GM21515 (cell line): ENCODE data around the gene NRXN2.

Source experiments
- ATAC-seq: cut with Tn5 transposase; IDR thresholded peaks from one replicate; pipeline ENCODE4 v1.9.1; 2021; ENCODE audit not compliant: unreplicated experiment

Gene NRXN2

GRCh38 chr11:64759131-64759721 is 36.2 kb upstream of the NRXN2 start:
- no peak for ATAC-seq

GRCh38 chr11:64758330-64759079 is 35.5 kb upstream of the NRXN2 start:
- no peak for ATAC-seq

GRCh38 chr11:64757549-64758329 is 34.7 kb upstream of the NRXN2 start:
- ATAC-seq: no peak

DNA sequence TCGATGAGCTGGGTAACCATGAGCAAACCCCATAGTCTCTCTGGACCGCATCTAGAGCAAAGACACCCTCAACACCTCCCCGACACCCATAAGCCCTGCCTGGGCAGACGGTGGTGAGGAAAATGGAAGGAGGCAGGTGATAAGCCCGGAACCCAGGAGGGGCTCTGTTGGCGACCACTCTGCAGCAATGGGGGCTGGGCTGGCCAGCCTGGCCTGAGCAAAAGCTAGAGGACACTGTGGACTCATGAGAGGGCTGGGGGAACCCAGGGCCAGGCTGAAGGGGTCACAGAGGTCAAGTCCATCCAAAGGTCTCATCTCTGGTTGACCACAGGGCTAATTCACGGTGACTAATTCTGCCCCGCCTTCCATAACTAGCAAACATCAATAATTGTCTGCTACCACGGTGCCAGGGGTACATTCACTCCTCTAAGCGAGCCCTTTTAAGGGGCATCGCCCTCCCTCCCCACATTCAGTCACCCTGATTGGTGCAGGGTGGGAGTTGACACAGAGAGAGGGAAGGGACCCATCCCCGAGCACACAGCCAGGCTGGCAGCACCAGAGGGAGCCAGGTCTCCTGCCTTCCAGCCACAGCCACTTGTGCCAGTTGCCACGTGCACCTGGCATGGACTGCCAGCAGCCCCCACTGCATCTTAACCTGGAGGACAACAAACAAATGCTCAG is 32.8 kb upstream of the NRXN2 start:
- no peak for ATAC-seq

- ATAC-seq: no peak
Measured at GRCh38 chr11:64754919-64755662, 32.1 kb upstream of the NRXN2 start.

GRCh38 chr11:64754124-64754918 is 31.3 kb upstream of the NRXN2 start:
- ATAC-seq: no peak

DNA sequence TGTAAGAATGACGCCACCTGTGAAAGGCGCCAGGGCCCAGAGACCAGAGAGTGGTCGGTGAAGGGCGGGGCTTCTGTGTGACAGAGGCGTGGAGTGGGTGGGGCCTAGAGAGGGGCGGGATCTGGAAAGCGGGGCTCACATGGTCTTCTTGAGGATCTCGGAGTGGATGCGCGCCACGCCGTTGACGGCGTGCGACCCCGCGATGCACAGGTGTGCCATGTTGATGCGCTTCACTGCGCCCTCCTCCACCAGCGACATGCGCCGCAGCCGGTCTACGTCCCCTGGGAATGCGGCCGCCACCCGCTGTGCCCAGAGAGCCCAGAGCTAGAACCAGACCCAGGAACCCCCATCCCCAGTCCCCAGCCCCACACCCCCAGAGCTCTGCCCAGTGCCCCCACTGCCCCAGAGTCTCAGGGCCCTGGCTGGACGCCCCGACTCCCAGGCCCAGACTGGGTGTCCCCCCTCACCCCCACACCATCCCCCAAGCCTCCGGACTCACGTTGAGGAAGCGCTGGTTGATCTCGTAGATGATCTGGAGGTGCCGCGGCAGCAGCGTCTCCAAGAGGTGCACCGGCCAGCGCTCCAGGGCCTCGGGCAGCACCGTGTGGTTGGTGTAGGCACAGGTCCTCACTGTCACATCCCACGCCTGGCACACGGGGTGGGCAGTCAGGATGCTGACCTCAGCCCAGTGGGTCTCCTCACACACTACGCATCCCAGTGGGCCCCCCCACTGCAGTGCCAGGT is 30.6 kb upstream of the NRXN2 start:
- no peak for ATAC-seq

DNA sequence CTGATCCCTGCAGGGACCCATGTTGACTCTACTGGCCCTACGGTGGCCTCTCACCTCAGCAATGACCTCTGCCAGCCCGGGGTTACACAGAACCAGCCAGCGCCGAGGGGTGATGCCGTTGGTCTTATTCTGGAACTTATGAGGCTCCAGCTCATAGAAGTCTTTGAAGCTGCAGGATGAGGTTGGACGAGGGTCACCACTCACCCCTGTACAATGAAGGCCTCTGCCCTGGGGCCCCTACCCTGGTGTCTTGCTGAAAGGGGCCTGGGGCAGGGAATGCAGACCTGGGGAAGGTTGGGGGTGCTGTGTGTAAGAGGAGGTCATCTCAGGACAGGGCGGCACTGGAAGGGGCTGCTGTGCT is 30.0 kb upstream of the NRXN2 start:
- ATAC-seq: no peak

DNA sequence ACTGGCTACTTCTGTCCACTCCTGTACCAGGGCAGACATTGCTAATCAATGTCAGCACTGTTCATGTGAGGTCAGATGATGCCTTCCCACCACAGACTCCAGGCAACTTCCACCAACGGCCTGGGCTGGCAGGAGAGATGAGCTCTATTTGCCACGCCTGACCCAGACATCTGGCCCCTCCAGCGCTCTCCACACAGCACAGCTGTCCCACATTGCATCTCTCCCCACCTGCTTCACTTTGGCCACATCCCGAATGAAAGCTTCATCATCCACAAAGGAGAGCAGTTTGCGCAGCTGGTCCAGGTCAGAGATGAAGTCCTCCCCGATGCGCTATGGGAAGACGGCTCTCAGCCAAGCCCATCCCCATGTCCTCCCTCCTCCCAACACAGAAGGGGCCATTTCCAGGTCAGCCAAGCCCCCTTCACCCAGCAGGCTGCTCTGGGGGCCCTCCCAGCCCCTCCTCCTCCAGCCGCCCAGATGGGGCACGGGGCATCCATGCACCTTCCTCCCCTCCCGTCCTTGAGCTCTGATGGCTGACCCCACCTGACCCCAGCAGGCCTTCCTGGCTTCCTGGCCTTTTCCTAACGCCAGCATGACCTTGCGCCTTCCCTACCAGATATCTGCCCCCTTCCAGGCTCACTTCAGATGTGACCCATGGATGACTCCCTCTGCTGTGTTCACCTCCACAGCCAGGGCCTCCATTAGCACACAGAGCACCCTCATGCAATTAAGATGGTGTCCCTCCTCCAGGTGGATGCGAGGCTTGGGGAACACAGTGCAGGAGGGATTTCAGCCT is 29.4 kb upstream of the NRXN2 start:
- no peak for ATAC-seq

DNA sequence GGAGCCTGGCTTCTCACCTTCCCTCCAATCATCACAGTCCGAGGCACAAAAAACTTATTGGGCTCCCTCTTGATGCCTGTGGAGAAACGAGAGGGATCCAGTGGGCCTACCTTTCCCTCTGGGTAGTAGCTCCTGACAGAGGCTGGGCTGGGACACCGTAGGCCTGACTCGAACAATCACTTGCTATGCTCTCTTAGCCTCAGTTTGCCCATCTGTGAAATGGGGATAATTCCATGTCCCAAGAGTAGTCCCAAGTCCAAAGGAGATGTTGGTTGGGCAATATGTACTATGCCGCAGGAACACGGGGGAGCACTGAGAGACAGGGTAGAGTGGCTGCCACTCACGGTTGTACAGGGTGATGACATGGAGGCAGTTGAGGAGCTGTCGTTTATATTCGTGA is 28.6 kb upstream of the NRXN2 start:
- no peak for ATAC-seq

GRCh38 chr11:64751136-64751535 is 28.1 kb upstream of the NRXN2 start:
- no peak for ATAC-seq

- ATAC-seq: no peak
Measured at GRCh38 chr11:64750361-64751054, 27.5 kb upstream of the NRXN2 start.

DNA sequence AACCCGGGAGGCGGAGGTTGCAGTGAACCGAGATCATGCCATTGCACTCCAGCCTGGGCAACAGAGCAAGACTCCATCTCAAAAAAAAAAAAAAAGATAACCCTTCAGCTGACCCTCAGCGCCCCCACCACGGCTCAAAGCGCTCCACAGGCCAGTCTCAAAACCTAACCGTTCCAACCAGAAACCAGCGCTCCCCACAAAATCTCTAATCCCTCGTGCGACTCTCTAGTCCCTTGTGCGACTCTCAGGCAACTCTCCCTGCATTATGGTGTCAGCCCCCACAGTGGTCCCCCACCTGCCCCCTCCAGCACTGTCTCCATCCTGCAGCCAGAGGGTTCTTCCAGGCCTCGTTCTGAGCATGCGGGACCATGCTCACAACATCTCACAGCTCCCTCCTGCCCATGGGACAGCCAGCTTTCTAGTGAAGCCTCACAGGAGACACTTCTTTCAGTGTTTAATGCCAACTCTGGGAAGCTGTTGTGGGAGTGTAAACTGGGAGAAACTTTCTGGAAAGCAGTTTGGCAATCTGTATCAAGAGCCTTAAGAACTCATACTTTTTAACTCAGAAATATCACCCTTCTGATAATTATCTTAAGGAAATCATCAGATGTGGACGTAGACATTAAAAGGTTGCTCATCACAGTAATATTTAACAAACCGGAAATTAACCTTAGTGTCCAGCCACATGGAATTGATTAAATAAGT is 25.1 kb upstream of the NRXN2 start:
- ATAC-seq: no peak

GRCh38 chr11:64746486-64746885 is 23.5 kb upstream of the NRXN2 start:
- ATAC-seq: no peak

DNA sequence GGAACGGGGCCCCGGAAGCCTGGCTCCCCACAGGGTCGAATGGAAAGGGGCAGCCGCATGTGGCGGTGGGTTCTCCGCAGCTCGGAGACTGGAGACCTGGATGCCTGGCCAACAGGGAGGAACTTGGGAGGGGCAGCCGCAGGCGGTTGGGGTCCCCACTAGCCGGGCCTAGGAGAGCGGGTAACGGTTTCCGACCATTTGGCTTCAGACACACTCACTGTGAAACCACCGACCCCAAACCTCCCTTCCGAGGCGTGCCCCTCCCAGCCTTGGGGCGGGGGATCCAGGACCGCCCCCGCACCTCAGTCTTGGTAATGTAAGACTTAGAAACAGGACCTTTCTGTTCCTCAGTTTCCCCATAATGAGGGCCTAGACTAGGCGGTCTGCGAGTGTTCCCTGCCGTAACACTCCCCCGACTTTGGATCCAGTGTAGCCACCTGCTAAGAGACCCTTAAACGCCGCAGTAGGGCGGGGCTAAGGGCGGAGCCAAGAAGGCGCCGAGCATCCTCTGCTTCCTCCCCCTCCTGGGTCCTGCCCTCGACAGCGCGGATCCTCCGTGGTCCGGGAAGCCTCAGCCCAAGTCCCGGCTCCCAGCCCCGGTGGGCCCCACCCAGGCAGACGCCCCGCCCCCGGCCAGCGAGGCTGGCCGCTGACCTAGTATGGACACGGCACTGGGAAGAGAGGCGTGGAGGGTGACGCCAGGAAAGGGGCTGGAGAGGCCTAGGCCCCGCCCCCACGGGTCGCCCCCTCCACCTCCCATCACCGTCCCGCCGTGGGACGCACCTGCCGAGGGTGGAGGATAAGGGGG is 22.7 kb upstream of the NRXN2 start:
- no peak for ATAC-seq

- ATAC-seq: no peak
Measured at GRCh38 chr11:64745189-64745520, 22.2 kb upstream of the NRXN2 start.
